Epithelial cell of esophagus (primary cell): ENCODE data around the gene COL8A2.

ENCODE experiments used
- DNase-seq: peaks from one replicate; pipeline ENCODE4 v3.0.0; 2010; ENCODE audit warnings: low read depth
- H3K4me3 ChIP-seq: 2 replicates; pipeline ENCODE4 v1.5.1; 2011; ENCODE audit warnings: mild to moderate bottlenecking, low read length, control low read depth
- TF ChIP-seq, protein P1 (sequence below): IDR thresholded peaks from 2 replicates; pipeline ENCODE4 v1.5.1; 2011; ENCODE audit warnings: low read depth, mild to moderate bottlenecking, low read length, control low read depth, inconsistent platforms; ENCODE audit not compliant: insufficient read depth; ENCODE audit errors: missing control alignments

COL8A2 gene

DNA sequence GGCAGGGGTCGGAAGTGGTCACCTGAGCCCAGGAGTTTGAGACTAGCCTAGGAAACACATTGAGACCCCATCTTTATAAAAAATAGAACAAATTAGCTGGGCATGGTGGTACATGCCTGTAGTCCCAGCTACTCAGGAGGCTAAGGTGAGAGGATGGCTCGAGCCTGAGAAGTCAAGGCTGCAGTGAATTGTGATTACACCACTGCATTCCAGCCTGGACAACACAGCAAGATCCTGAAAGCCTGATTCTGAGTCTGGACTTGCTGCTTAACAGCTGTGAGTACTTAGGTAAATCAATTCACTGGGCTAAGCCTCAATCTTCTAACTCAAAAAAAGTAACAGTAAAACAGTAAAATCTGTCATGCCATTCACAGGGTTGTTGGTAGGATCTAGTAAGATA is 19.4 kb upstream of the COL8A2 start:
- no peak for DNase-seq
- TF ChIP-seq, protein P1, sequence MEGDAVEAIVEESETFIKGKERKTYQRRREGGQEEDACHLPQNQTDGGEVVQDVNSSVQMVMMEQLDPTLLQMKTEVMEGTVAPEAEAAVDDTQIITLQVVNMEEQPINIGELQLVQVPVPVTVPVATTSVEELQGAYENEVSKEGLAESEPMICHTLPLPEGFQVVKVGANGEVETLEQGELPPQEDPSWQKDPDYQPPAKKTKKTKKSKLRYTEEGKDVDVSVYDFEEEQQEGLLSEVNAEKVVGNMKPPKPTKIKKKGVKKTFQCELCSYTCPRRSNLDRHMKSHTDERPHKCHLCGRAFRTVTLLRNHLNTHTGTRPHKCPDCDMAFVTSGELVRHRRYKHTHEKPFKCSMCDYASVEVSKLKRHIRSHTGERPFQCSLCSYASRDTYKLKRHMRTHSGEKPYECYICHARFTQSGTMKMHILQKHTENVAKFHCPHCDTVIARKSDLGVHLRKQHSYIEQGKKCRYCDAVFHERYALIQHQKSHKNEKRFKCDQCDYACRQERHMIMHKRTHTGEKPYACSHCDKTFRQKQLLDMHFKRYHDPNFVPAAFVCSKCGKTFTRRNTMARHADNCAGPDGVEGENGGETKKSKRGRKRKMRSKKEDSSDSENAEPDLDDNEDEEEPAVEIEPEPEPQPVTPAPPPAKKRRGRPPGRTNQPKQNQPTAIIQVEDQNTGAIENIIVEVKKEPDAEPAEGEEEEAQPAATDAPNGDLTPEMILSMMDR = no peak
- H3K4me3 ChIP-seq = no peak overlapping the region

DNA sequence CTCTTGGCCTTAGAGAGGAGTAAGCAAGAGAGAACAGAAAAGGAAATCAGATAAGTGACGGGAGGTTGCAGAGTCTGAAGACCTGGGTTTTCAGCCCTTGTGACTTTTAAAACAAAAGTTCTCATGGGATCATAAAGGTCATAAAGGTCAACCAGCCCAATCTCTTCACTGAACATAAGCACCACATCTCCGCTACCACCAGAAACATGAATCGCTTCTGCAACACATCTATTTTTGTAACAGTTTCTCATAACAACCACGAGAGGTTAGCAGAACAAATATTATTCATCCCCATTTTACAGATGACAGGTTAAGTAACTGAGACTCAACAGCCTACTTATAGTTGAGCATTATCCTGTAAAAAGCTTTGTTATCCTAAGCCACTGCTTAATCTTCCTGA is 18.4 kb upstream of the COL8A2 start:
- TF ChIP-seq, protein P1 = no peak
- H3K4me3 ChIP-seq = no peak overlapping the region
- DNase-seq = no peak

DNA sequence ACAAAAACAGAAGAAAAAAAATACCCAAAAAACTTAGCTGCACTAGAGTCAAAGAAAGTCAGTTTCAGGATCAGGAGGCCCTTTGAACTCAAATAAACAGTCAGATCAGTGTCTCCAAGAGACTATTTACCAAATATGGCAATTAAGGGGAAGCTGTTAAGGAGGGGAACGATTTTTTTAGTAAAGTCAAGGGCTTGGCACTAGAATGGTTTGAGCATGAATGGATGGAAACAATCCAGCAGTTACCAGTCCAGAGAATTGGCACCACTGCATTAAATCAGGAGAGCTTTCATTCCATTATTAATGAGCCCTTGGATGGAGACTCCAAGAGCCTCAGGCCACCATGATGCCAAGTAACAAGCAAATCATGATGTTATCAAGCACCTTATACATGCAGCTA is 17.1 kb upstream of the COL8A2 start:
- TF ChIP-seq, protein P1 = no peak
- H3K4me3 ChIP-seq = no peak overlapping the region
- DNase-seq = no peak

DNA sequence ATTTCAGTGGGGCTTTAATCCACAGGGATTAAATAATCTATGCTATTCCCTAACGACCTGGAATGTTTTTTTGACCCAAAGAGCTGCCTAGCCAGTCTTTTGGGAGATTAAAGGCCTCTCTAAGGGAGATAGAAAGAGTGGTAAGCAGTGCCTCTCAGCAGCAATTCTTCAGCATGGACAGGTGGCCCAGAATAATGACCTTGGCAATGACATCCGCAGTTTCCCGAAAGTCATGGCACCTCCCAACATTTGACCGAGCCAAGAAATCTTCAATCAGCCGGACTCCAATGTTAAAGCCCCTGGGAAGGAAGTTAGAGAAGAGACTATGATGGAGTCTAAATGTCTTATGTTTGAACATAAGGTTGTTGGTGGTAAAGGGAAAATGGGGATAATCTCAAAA is 14.5 kb upstream of the COL8A2 start:
- no peak overlapping the region for H3K4me3 ChIP-seq
- TF ChIP-seq, protein P1 = no peak
- no peak for DNase-seq

DNA sequence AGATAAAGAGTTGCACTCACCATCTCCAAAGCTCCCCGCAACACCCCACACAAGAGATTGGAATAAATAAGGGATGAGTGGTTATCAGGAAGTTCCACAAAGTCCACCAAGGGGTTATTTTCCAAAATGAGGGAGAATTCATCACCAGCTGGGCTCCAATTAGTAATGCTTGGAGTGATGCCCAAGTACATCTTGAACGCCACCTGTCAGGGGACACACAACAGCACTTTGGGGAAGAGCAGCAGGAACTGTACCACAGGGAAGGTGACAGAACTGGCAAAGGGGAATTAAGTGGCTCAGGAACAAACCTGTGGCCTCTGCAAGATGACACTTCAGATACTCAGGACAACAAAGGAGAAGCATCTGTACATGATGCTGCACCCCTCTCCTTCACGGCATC is 12.8 kb upstream of the COL8A2 start:
- DNase-seq = no peak
- no peak overlapping the region for H3K4me3 ChIP-seq
- TF ChIP-seq, protein P1 = no peak

DNA sequence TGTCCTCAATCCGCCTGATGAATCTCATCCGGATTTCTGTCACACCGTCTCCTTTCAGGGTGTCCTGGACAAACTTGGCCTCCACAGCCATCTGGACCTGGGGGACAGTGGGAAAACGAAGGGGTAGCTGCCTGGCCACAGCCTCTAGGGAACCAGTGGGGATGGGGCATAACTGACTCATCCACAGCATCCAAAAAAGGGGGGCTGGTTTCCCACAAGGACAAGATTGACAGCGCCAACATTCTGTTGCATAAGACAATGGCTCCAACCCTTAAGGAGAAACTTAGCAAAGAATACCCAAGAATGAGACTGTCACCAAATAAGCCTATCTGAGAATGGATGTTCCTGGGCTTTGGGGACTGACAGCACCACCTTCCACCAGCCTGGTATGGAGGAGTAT is 12.2 kb upstream of the COL8A2 start:
- no peak for DNase-seq
- no peak overlapping the region for H3K4me3 ChIP-seq
- TF ChIP-seq, protein P1 = no peak

DNA sequence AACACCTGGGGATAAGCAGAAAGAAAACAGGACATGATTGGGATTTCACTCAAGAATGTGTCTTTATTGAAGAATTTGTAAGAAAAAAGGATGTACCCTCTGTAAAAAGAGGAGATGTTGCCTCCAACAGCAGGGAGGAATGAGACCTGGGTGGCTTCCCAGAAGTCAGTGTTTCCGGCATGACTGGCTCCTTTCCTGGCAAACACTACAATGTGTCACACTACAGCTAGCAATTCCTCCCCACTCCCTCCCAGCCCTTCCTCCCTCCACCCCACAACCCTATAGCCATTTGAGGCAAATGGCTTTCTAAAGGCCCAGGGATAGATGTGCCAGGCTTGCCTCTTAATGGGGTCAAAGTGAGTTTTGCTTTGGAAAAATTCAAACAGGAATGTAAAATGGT is 11.5 kb upstream of the COL8A2 start:
- no peak overlapping the region for H3K4me3 ChIP-seq
- TF ChIP-seq, protein P1 = no peak
- DNase-seq = peak; percentile 86
